ENCODE measurements around the gene RXFP4.
"Not testable (repeated sequence)": the region's sequence is repeated elsewhere in the genome, so short reads cannot be mapped to it uniquely, and the experiment has no call there.

The RXFP4 gene

DNA sequence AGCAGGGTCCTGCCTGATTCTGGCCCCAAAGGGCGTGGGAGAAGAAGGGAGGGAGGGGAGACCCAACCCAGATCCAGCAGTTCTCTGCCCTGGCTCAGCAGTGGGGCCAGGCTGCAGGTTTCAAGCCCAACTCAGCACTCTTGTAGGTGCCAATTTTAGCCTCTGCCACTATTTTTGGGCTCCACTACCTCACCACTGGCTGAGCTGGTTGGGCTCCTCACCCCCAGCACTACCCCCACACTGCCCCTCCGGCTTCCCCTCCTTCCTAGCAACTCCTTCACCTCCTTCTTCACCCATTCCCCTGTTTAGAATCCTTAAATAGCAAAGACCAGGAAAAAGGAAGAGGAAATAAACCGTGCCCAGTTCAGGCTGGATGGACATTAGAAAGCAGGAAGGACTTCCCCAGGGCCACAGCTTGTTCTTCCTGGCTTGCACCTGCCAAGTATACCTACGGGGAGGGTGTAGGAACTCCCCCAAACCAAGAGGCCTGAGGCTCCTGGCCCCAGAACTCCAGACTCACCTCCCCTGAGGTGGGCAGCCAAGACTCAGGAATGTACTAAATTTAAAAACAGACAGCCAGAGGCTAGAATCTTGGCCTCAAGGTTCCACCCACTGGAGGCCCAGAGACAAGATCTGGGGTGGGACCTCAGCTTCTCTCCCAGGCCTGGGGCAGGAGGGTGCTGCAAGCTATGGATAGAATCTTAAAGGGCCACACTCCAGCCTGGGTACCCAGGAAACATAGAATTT lies 38.3 kb downstream of the RXFP4 start:
- no peak for DNase-seq

DNA sequence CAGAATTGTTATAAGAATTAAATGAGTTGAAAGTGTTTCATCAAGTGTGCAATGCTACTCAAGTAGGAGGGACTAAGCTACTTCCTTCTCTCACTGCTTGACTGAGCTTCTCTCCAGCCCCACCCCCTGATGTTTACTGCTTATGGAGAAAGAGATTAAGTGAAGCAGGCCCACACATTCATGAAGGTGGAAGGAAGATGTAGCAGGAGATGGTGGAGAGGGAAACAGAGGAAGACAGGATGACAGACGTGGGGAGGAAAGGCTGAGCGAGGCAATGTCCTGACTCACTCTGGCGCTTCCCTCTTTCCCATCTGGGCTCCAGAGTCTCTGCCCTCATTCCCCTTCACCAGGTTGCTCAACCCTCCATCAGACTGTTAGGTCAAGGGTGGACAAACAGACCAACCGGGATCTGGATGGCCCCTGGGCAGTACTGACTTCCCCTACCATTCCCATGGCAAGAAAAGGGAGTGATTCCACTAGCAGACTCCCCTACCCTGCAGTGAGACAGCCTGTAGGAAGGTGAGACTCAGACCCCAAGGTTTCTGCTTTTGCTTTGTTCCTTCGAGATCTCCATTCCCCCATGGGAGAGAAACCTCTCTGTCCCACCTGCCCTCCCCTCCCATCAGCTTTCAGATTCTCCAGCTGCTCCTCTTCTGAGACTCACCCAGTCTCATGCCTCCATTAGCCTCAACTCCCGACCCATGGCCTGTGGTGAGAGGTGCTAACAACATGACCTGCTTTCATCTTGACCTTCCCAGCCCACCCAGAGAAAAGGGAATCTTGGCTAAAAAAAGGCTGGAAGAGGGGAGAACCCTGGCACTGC lies 40.0 kb downstream of the RXFP4 start:
- DNase-seq = no peak

DNA sequence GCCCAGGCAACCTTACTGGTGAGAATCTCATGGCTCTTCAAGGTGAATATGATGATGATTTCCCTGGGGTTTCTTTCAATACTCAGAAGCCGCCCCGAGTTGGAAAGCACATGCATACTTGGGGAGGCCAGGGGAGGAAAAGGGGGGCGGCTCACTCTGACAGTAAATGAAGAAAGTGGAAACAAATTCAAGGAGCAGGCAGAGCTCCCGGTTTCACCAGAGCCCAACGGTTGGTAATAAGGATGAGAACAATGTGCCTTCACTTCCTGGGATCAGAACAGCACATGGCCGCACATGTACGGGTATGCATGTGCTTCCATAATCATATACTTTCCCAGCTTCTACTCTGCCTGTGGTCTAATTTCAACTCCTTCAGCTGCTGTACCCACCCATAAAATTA lies 40.7 kb downstream of the RXFP4 start:
- no peak for DNase-seq

DNA sequence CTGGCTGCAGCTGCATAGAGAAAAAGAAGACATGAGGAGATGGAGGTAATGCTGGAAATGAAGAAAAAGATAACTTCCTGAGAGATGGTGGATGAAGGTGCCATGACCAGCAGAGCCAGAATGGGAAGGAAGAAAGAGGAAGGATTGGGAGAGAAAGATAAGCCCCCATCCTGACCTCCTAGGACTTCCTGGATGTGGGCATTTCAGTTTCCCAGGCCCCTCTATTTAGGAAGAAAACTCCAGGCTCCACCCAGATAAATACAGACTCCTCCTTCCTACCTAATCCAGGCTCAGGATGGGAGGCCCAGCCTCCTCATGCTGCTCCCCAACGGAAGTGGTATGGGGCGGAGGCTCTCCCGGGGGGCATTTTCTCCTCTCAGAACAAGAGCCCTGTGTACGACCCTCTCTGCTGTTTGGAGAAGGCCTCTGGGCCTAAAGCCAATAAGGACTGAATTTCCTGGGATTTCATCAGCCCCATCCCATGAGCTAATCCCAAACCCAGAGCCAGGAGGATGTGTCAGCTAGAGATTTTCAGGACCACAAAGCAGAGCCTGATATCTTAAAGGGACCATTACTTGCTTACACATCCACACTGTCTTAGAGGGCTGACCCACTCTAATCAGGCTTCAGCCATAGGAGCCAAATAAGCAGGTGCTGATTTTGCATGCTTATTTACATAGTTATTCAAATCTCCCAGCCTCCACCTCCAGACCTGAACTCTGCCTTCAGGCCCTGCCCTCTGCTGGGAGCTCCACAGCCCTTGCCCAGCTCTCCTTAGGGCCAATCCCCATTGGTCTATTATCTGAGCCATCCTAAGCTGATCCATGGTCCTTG lies 42.0 kb downstream of the RXFP4 start:
- DNase-seq = no peak

DNA sequence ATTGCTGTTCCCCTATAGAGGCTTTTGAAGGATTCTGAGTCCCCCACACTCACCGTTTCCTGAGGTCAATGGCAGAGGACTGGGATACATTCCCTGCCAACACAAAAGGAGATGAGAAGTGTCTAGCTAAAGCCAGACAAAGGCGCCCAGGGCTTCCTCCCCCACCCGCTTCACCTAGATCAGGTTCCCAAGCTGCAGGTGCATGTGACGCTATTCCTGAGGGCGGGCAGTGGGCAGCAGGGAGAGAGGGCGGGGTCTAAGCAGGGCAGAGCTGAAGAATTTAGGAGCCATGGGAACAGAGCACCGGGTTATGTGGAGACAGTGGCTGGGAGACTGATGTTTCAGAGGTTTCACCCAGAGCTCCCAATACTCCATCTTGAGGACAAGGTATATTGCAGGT lies 42.9 kb downstream of the RXFP4 start:
- no peak for DNase-seq

DNA sequence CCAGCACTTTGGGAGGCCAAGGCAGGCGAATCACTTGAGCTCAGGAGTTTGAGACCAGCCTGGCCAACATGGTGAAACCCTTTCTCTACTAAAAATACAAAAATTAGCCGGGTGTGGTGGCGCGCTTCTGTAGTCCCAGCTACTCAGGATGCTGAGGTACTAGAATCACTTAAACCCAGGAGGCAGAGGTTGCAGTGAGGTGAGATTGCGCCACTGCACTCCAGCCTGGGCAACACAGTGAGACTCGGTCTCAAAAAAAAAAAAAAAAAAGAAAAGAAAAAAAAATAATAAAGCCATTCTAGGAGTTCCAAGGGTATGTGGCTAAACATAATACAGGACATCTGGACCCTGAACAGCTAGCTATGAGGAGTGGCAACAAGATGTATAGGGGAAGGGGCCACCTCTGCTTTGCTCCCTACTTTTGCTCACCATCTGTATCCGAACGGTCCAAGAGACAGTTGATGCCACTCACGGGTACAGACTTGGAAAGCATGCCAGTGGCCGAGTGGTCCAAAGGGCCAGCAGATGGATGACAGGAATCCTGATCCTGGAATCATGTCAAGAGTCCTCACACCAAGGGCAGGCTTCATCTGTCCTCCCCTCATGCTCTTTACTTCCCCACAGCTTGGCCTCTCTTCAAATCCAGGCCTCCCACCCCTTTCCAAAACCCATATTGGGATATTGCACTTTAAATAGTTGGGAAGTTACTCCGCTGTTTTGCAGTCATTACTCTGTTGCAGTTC lies 43.6 kb downstream of the RXFP4 start:
- not testable (repeated sequence) for DNase-seq

DNA sequence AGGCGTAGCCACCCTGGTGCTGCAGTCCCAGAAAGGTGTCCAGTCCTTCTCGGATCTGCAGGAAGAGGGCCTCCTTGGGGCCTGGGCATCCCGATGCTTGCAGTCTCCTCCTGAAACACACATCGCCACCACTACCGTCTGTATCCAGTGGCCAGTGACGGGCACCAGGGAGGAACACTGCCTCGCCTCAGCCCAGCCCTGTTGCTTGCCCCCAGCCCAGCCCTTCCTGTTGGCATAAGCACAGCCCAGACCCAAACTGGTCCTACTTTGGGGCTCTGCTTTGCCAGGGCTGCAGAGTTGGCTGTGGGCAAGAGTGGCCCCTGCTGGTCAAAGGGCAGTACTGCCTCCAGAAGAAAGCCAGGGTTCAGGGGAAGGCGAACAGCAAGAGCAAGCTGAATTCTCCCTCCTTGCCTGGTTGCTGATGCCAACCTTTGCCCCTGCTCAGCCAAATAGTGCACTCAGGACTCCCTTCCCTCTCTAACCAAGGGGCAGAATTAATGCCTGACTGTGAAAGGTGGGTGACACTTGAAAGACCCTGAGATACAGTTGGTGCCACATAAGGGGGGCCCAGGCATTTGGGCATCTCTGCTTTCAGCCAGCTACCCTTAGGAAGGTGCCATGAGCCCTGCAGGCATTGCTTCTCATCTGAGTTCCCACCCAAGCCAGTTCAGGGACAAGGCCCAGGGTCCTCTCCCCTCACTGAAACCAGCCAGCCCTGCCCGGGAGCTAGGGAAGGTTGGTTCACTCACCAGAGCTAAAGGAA lies 48.0 kb downstream of the RXFP4 start:
- DNase-seq = no peak

DNA sequence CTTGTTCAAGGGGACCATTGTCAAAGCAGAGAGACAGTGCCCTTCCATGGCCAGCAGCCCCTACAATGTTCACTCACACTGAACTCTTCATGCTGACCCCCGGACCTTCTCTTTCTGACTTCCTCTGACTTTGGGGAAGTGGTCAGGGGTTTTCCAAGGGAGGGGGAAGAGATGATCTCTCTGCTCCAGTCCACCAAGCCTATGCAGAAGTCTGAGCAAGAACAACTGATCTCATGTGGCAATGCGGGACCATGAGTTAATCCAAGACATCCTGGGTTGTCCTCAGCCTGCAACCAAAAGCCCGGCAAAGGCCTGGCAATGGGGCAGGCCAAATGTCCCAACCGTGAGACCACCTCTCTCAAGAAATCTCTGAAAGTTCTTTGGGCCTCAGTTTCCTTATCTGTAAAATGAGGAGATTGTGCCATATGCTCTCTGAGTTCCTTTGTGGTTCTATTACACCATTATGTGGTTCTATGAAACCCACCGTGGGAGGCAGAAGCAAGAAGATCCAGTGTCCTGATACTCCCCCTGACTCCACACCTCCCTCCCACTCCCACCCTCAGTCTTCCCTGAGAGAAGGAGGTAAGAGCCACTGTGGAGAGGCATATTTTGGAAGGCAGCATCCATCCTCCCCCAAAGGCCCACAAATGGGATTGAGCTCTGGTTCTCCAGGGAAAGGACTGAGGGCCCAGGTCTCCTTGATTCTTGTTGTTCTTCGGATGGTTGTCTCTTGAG lies 48.7 kb downstream of the RXFP4 start:
- no peak for DNase-seq

Measured in DMS 273 treated with DMSO at 0.1 percent for 48 hours (cell line).